Endothelial cell of umbilical vein (primary cell): ENCODE data around the gene SMARCAL1. TPM values are rescaled to one million over a fixed set of nuclear protein-coding genes. Genes with fewer than 3 reads are reported as not detected.

Experiments
- BruUV-seq: library from RNA; stranded (reverse); fragments of 400-500 nt; replicated peaks from 2 replicates; lab custom pipeline; 2021; lab: Mats Ljungman, UMichigan
- CTCF ChIA-PET: fragments of 300-600, 350-600 bp; sonication (Branson Sonifier 250); formaldehyde crosslinking; loops from one replicate; lab custom pipeline; 2021; ENCODE audit warnings: antibody characterized with exemption, inconsistent platforms; lab: Charles Lee
- POLR2A ChIA-PET: fragments of 300-600, 350-600 bp; sonication (Branson Sonifier 250); formaldehyde crosslinking; loops from one replicate; lab custom pipeline; 2021; ENCODE audit warnings: antibody characterized with exemption, inconsistent platforms; lab: Charles Lee
- DNase-seq: peaks from one replicate; pipeline ENCODE4 v3.0.0-alpha.2; 2011; ENCODE audit warnings: low read depth, low spot score
- FAIRE-seq: peaks from 2 replicates; lab custom pipeline; 2011; peaks lifted over from hg19 to GRCh38; lab: Jason Lieb, UNC
- H2AFZ ChIP-seq: 2 replicates; pipeline ENCODE4 v1.6.0; 2012; ENCODE audit warnings: low read depth, low read length, control low read depth, inconsistent platforms
- H3K27ac ChIP-seq: 2 replicates; pipeline ENCODE4 v1.5.1; 2011; ENCODE audit warnings: low read depth, mild to moderate bottlenecking, control low read depth, low read length, moderate library complexity; ENCODE audit not compliant: insufficient read depth
- H3K27me3 ChIP-seq, 2 experiments: 2 replicates each; pipeline versions ENCODE4 v1.6.0 to v1.6.1; 2011; ENCODE audit warnings: low read length in 2 of 2, mixed read lengths in 1 of 2; ENCODE audit not compliant: control insufficient read depth in 2 of 2, insufficient read depth in 2 of 2
- H3K36me3 ChIP-seq, 2 experiments: 2 replicates in 1 of 2; 3 replicates in 1 of 2; pipeline ENCODE4 v1.5.1; 2011; ENCODE audit warnings: low read length in 2 of 2, mild to moderate bottlenecking in 1 of 2, moderate library complexity in 1 of 2; ENCODE audit not compliant: control insufficient read depth in 2 of 2, insufficient read depth in 2 of 2; ENCODE audit errors: extremely low read depth in 1 of 2
- H3K4me1 ChIP-seq: 3 replicates; pipeline ENCODE4 v1.5.1; 2011; ENCODE audit warnings: mild to moderate bottlenecking, low read length; ENCODE audit not compliant: control insufficient read depth, insufficient read depth; ENCODE audit errors: extremely low read depth
- H3K4me2 ChIP-seq: 2 replicates; pipeline ENCODE4 v1.6.1; 2011; ENCODE audit warnings: low read length, control low read depth, mixed read lengths; ENCODE audit not compliant: insufficient read depth
- H3K4me3 ChIP-seq, 3 experiments: fragments of 200-600 bp in 1 of 3; sonication (generic), shearing (Covaris generic) in 1 of 3; replicated peaks in 1 of 3; 2 replicates each; pipeline ENCODE4 v1.5.1; 2011 to 2016; ENCODE audit warnings: control low read depth in 3 of 3, low read length in 3 of 3, mild to moderate bottlenecking in 2 of 3, inconsistent platforms in 1 of 3, low read depth in 1 of 3, moderate library complexity in 1 of 3; ENCODE audit not compliant: insufficient read depth in 1 of 3
- H3K79me2 ChIP-seq: 2 replicates; pipeline ENCODE4 v1.6.0; 2012; ENCODE audit warnings: low read length, inconsistent platforms; ENCODE audit not compliant: control insufficient read depth, insufficient read depth
- H3K9ac ChIP-seq: replicated peaks from 2 replicates; pipeline ENCODE3; 2011; ENCODE audit warnings: low read length, control low read depth; ENCODE audit not compliant: insufficient read depth; ENCODE audit errors: extremely low read depth
- H3K9me1 ChIP-seq: replicated peaks from 3 replicates; pipeline ENCODE4 v1.6.0; 2011; ENCODE audit warnings: mild to moderate bottlenecking, low read length; ENCODE audit not compliant: control insufficient read depth, insufficient read depth; ENCODE audit errors: extremely low read depth
- H3K9me3 ChIP-seq: replicated peaks from 2 replicates; pipeline ENCODE4 v1.5.1; 2012; ENCODE audit warnings: low read length, inconsistent platforms; ENCODE audit not compliant: control insufficient read depth, insufficient read depth
- H4K20me1 ChIP-seq: replicated peaks from 2 replicates; pipeline ENCODE3; 2011; ENCODE audit warnings: mild to moderate bottlenecking, low read length; ENCODE audit not compliant: control insufficient read depth, insufficient read depth; ENCODE audit errors: extremely low read depth
- CTCF ChIP-seq, 2 donors: IDR thresholded peaks; 1 replicate in 1 of 2; 2 replicates in 1 of 2; pipeline ENCODE4 v1.5.1; 2011; ENCODE audit warnings: low read length in 2 of 2, mild to moderate bottlenecking in 2 of 2, moderate library complexity in 2 of 2, control low read depth in 1 of 2, inconsistent platforms in 1 of 2, low read depth in 1 of 2; ENCODE audit not compliant: insufficient read depth in 1 of 2; ENCODE audit errors: extremely low read depth in 1 of 2
- EZH2 ChIP-seq: IDR thresholded peaks from 2 replicates; pipeline ENCODE4 v1.6.1; 2012; ENCODE audit warnings: borderline replicate concordance, low read depth, mild to moderate bottlenecking, moderate library complexity, low read length, inconsistent platforms; ENCODE audit not compliant: severe bottlenecking
- FOS ChIP-seq: IDR thresholded peaks from 2 replicates; pipeline ENCODE4 v1.6.1; 2011; ENCODE audit warnings: mild to moderate bottlenecking, low read length, moderate library complexity, borderline replicate concordance; ENCODE audit not compliant: insufficient read depth
- GATA2 ChIP-seq: IDR thresholded peaks from 2 replicates; pipeline ENCODE4 v1.7.0; 2011; ENCODE audit warnings: low read depth, mild to moderate bottlenecking, moderate library complexity, mixed read lengths, low read length; ENCODE audit not compliant: insufficient read length, insufficient read depth
- JUN ChIP-seq: IDR thresholded peaks from 2 replicates; pipeline ENCODE4 v1.6.1; 2011; ENCODE audit warnings: borderline replicate concordance, low read depth; ENCODE audit not compliant: insufficient read length, insufficient read depth
- MAX ChIP-seq: IDR thresholded peaks from 2 replicates; pipeline ENCODE4 v1.6.1; 2011; ENCODE audit not compliant: insufficient read depth, insufficient read length
- MYC ChIP-seq: IDR thresholded peaks from one replicate; pipeline ENCODE4 v1.6.1; 2011; ENCODE audit warnings: mild to moderate bottlenecking, low read depth, low read length
- POLR2A ChIP-seq: IDR thresholded peaks from 2 replicates; pipeline ENCODE4 v1.6.1; 2012; ENCODE audit warnings: low read depth, mild to moderate bottlenecking, control low read depth, low read length
- POLR2AphosphoS5 ChIP-seq: IDR thresholded peaks from 2 replicates; pipeline ENCODE4 v1.6.1; 2012; ENCODE audit warnings: low read depth, mild to moderate bottlenecking, control low read depth, low read length, moderate library complexity; ENCODE audit not compliant: insufficient read depth
- dilution Hi-C: fragments of 300-500 bp; cut with MboI; formaldehyde crosslinking; loops from one replicate; pipeline ENCODE4 v1.15.0; 2019; ENCODE audit warnings: low sequenced_read_pairs; ENCODE audit not compliant: extremely low pct_ligation_motif_present
- intact Hi-C: fragments of 100-400 bp; cut with micrococcal nuclease; formaldehyde crosslinking; loops from one replicate; pipeline ENCODE4 v1.10.0; 2022
- polyA plus RNA-seq, 4 experiments: library from polyadenylated mRNA; depleted of rRNA in 3 of 4; stranded (reverse) in 3 of 4; unstranded in 1 of 4; fragments of >200 nt; gene quantifications; 2 replicates each; pipeline versions ENCODE4 v1.2.1 to v1.2.3, GENCODE V29; 2011 to 2012; ENCODE audit warnings: missing spikeins in 1 of 4
- total RNA-seq: library from RNA; stranded (reverse); gene quantifications from 2 replicates; pipeline ENCODE4 v1.2.3, GENCODE V29; 2021

The SMARCAL1 gene
- total and polyA plus RNA-seq, 2 donors (not counting 3 experiments of a cell fraction or from before 2014, with no cell fraction given) = 25.4 to 30.7 TPM

DNA sequence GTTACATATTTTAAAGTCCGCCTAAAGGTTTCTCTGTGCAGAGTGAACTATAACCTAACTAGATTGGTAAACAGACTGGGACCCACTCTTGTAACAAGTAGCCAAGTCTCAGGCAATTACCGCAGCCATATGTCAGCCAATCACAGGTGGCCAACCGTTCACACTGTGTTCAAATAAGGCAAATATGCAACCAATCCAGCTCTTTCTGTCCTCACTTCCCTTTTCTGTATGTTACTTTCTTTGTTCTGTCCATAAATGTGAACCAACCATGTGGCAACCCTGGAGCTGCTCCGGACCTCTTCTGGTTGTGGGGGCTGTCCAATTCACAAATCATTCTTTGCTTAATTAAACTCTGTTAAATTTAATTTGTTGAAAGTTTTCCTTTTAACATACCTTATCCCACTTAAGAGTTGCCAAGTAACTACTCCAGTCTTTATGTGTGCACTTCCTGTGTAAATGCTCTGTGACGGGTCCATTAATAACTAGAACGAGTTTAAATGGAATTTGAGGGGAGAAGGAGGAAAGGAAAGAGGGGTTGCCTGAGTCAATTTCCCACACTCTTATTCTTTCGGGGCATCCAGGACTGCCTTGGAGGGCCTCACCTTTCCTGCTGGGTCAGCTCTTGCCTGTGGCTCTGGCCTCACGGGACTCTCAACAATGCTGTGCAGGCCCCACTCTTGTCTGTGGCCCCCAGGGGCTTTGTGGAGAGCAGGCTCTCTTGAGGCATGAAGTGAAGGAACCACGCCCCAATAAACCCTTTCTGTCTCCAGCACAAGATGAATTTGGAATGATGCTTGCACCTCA, 79.7 kb downstream of the SMARCAL1 start:
- no peak overlapping the region for H3K4me3 ChIP-seq

More for the DNA sequence above, 79.7 kb downstream of the SMARCAL1 start:
- no peaks in the 10 kb centered on the region for H3K27me3 ChIP-seq
- H2AFZ ChIP-seq = peak overlapping the region; percentile 28
- dilution Hi-C loops (no loop called here), intact Hi-C loops (loop anchor here (10.0 kb wide), 2 partner anchors 177 to 347 kb away; no protein-coding TSS in a partner anchor)
- H3K4me2 ChIP-seq = no peak overlapping the region
- no peak for FAIRE-seq
- H4K20me1 ChIP-seq = no peaks in the 10 kb centered on the region
- BruUV-seq = no TSS peak
- no peak for TF ChIP-seq POLR2A
- TF ChIP-seq GATA2 = no peak
- no peak for TF ChIP-seq MYC
- no peak for TF ChIP-seq FOS
- no peak for TF ChIP-seq POLR2AphosphoS5
- TF ChIP-seq CTCF (IDR thresholded peaks at IDR 0.05; ENCODE audit: extremely low read depth in 1 of 2, insufficient read depth in 1 of 2, low read depth in 1 of 2, low read length in 2 of 2) = no peak
- TF ChIP-seq MAX = no peak
- no peak for TF ChIP-seq EZH2
- no peak for TF ChIP-seq JUN
- ChIA-PET CTCF (interaction anchor here (0.9 to 3.2 kb wide), 3 partner anchors 9 to 269 kb away, joined by 3 to 11 read pairs (median 3); no protein-coding TSS in a partner anchor), POLR2A (interaction anchor here (1.2 kb wide), 1 partner anchor 12 kb away, joined by 4 read pairs; no protein-coding TSS in a partner anchor)
- H3K4me1 ChIP-seq = peaks cover 48% of the 10 kb centered on the region
- no peak overlapping the region for H3K9ac ChIP-seq
- no peaks in the 10 kb centered on the region for H3K36me3 ChIP-seq
- H3K79me2 ChIP-seq = no peaks in the 10 kb centered on the region
- H3K9me1 ChIP-seq = no peaks in the 10 kb centered on the region
- DNase-seq = no peak
- H3K27ac ChIP-seq = peak overlapping the region; percentile 25
- H3K9me3 ChIP-seq = no peaks in the 10 kb centered on the region
